Islet of Langerhans (tissue), 1 donor: ENCODE data around the gene CLCN7.

Experiments used
- FAIRE-seq: peaks from one replicate; lab custom pipeline; 2011; peaks lifted over from hg19 to GRCh38; lab: Jason Lieb, UNC

CLCN7 gene

DNA sequence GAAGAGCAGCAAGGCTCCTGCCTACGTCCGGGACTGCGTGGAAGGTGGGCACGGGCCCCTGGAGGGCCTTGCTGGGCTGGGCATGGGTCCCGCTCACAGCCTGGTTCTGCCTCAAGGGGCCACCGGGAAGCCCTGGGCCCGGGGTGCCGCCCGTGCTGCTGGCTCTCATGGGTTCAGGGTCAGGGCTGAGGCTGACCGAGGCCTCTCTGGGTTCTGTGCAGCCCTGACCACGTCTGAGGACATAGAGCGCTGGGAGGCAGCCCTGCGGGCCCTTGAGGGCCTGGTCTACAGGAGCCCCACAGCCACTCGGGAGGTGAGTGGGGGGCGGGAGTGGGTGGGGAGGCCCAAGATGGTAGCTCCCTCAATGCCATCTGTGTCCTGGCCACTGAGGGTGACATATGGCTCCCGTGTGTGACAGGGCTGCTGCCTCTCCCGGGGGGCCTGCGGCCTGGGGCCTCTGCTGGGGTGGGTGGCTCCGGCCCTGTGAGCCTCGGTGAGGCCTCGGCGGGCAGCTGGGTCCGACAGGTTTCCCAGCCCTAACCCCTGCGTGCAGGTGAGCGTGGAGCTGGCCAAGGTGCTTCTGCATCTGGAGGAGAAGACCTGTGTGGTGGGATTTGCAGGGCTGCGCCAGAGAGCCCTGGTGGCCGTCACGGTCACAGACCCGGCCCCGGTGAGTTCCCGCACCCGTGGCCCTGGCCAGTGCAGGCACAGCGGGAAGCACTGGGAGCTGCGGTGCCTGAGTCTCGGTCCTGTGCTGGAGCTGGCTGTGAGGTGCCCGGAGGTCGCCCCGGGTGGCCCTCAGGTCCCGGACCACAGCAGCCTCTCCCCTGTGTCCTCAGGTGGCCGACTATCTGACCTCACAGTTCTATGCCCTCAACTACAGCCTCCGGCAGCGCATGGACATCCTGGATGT is 27.5 kb upstream of the CLCN7 start:
- no peak for FAIRE-seq

DNA sequence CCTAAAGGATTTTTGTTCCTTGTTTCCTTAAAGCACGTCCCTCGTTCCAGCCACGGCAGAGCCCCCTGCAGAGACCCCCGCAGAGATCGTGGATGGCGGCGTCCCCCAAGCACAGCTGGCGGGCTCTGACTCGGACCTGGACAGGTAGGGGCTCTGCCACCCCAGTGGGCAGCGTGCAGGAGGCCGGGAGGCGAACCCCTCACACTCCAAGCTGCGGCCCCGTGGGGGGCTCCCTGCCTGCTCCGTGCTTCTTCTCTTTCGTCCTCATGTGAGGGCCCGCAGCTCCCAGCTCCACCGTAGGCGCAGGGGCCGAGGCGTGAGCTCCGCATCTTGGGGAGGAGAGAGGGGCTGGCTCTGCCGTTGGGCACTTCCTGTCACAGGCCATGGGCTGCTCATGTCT is 26.8 kb upstream of the CLCN7 start:
- FAIRE-seq = no peak

- FAIRE-seq = no peak
These were observed 25.8 kb upstream of the CLCN7 start for GRCh38 chr16:1500465-1501150.

DNA sequence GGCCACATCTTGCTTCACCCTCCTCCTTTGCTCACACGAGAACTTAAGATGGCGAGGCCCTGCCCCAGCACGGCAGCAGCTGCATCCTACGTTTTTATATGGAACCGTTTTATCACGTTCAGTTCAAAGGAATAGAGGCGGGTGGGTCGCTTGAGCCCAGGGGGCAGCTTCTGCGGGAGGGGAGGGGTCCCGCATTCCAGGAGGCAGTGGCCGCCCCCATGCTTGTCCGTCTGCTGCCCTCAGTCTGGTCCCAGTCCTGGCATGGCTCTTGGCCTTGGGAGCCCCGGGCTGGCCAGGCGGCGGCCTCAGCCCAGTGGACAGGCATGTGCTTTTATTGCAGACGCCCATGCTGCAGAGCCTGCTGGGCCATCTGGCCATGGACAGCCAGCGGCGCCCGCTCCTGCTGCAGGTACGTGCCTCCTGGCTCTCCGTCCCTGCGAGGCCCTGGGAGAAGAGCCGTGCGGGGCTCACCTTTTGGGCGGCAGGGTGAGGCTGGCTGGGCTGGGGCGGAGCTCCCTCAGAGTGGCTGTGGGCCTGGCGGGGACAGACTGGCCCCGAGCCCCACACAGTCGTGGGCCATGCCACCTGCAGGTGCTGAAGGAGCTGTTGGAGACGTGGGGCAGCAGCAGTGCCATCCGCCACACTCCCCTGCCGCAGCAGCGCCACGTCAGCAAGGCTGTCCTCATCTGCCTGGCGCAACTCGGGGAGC is 25.1 kb upstream of the CLCN7 start:
- FAIRE-seq = no peak

- FAIRE-seq = no peak
These were observed 24.3 kb upstream of the CLCN7 start for GRCh38 chr16:1498899-1499676.

- FAIRE-seq = no peak
These were observed 22.3 kb upstream of the CLCN7 start for GRCh38 chr16:1497014-1497598.

DNA sequence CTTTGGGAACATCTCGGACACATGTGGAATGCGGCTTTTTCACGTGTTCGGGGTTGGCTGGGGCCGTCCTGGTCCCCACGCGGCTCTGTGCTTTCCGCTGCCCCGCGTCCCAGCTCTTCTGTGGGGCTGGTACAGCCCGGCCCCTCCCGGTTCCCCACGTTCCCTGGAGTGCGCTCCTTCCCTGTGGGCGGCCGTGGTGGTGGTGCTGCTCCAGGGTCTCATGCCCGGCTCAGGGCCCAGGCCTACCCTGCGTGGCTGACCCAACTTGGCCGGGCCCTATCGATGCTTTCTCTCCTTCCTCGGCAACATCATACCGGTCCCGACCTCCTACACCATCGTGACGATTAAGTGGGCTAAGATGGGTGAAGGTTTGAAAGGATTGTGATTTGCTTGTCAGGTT is 21.6 kb upstream of the CLCN7 start:
- FAIRE-seq = no peak

- FAIRE-seq = no peak
These were observed 21.0 kb upstream of the CLCN7 start for GRCh38 chr16:1495889-1496262.

- FAIRE-seq = no peak
These were observed 20.5 kb upstream of the CLCN7 start for GRCh38 chr16:1495211-1495888.

- no peak for FAIRE-seq
These were observed 19.9 kb upstream of the CLCN7 start for GRCh38 chr16:1494711-1495110.

DNA sequence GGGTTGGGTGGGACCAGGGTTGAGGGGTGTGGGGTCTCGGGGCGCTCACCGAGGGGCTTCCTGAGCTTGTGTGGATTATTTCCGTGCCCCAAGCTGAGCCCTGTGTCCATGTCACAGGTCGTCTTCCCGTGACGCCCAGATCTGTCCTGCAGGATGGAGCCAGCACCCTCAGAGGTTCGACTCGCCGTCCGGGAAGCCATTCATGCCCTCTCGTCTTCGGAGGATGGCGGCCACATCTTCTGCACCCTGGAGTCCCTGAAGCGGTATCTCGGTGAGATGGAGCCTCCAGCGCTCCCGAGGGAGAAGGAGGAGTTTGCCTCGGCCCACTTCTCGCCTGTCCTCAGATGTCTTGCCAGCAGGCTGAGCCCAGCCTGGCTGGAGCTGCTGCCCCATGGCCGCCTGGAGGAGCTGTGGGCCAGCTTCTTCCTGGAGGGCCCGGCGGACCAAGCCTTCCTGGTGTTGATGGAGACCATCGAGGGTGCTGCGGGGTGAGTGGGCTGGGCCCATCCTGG is 19.4 kb upstream of the CLCN7 start:
- FAIRE-seq = no peak

DNA sequence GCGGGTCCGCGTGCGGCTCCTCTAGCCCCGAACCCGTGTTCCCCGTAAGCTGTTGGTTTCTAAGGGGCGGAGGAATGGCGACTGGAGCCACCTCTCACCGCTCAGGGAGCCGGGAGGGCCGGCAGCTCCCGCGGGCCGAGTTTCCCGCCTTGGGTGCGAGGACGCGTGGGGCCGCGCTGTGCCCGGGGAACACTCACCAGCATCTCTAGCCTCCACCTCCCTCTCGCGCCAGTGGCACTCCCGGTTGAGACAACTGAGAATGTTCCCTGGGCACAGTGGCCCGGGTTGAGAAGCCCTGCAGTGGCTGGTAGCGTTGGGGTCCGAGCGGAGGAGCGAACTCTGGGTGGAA is 18.9 kb upstream of the CLCN7 start:
- no peak for FAIRE-seq

GRCh38 chr16:1492923-1493745 is 18.3 kb upstream of the CLCN7 start, which contains the start of gene TELO2:
Gene TELO2 (plus strand): TSS chr16:1493360. CDS start chr16:1494282, 922 bp downstream.
- no peak for FAIRE-seq

DNA sequence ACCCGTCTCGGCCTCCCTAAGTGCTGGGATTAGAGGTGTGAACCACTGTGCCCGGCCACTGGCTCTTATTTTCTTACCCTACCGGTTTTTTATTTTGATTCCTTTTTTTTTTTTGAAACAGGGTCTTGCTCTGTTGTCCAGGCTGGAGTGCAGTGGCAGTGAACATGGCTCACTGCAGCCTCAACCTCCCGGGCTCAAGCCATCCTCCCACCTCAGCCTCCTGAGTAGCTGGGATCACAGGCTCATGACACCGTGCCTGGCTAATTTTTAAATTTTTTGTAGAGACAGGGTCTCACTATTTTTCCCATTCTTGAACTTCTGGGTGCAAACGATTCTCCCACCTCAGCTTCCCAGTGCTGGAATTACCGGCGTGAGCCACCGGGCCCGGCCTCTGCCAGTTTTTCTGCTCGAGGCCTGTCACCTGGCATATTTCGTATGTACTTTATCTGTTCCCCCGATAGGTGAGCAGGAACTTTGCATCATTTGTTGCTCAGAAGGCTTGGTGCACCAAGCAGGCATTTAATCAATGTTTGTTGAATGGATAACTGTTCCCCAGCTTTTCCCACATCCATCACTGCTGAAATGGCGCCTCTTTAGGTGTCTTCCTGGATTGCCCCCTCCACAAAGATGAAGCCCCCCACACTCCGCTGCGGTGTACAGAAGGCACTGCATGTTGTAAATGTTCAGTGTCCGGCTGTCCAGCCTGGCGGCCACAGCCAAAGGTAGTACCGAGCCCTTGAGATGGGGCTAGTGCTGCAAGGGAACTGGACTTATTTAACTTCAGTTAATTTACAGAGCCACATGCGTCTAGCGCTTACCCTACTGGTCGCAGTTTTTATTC is 17.5 kb upstream of the CLCN7 start:
- no peak for FAIRE-seq

DNA sequence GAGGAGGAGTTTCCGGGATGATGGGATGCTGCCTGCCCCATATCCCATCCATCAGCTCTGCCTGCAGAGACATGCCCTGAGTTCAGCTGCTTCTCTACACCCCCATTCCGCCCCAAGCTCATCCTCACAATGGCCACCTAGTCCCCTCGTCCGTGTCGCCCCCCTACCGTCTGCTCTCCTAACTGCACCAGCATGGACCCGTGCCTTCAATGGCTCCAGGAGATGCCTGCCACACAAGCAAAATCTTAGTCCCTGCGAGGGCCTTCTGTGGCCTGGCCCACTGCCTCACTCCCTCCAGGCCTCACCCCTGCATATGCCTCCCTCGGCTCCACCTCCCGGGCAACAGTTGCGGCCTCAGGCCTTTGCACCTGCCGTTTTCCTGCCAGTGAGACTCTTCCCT is 16.5 kb upstream of the CLCN7 start:
- FAIRE-seq = no peak

DNA sequence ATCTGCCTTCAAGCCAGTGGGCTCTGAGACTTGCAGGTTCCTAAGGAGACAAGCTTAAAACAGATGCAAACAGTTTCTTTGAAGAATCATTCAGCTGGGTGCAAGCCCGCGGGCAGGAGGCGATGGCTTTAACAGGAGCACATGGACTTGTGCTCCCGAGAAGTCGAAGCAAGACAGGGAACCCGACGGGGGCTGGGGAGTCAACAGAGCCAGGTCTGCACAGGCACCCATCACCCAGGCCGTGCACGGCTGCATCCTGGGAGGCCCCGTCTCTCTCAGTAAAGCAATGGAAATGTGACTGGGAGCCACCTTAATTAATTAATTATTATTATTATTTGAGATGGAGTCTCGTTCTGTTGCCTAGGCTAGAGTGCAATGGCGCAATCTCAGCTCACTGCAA is 14.2 kb upstream of the CLCN7 start:
- FAIRE-seq = no peak

GRCh38 chr16:1488619-1489018 is 13.8 kb upstream of the CLCN7 start, which contains the start of gene PTX4:
Gene PTX4 (minus strand): TSS chr16:1488944. CDS start chr16:1488909, 35 bp downstream.
- FAIRE-seq = no peak

- FAIRE-seq = no peak
These were observed 13.3 kb upstream of the CLCN7 start for GRCh38 chr16:1488054-1488601.
